ENCODE results near the gene CD70. TPM values are rescaled to one million over a fixed set of nuclear protein-coding genes. Genes with fewer than 3 reads are reported as not detected.

The CD70 gene
- total and polyA plus RNA-seq, 4 experiments from 2014 or later: 1.8 to 3.0 (median 1.9) TPM

DNA sequence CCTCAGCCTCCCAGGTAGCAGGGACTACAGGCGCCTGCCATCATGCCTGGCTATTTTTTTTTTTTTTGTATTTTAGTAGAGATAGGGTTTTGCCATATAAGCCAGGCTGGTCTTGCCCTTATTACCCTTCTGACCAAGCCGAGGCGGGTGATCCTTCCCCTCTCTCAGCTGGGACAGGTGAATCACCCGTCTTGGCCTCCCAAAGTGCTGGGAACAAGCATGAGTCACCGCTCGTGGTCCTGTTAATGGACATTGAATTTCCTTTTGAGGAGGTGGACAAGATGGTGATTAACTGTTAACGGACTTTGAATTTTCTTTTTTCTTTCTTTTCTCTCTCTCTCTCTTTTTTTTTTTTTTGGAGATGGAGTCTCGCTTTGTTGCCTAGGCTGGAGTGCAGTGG lies 10.6 kb downstream of the CD70 start:
- no peaks in the 10 kb centered on the region for H3K9me3 Mint-ChIP-seq
- intact Hi-C loops (cut with micrococcal nuclease): no loop called here
- Histone ChIP-seq H3K27ac (ENCODE audit: low read depth, low read length) (no peak overlapping the region), H3K27me3 (ENCODE audit: insufficient read depth, low read length) (no peaks in the 10 kb centered on the region), H3K9me3 (ENCODE audit: control insufficient read depth in 1 of 2, low read length in 2 of 2) (no peaks in the 10 kb centered on the region), H3K4me1 (ENCODE audit: insufficient read depth, low read length) (peaks cover 9% of the 10 kb centered on the region), H3K36me3 (ENCODE audit: insufficient read depth, low read length) (no peaks in the 10 kb centered on the region), H3K4me3 (ENCODE audit: low read length in 2 of 2) (no peak overlapping the region)
- POLR2A ChIA-PET (ENCODE audit: partially characterized antibody): no interaction called here
- H3K4me3 Mint-ChIP-seq: no peak overlapping the region
- CTCF ChIA-PET (ENCODE audit: partially characterized antibody): no interaction called here
- no peaks in the 10 kb centered on the region for H3K36me3 Mint-ChIP-seq
- peaks cover 0 to 6% (median 3%) of the 10 kb centered on the region in 4 donors for H3K4me1 Mint-ChIP-seq
- DNase-seq: no peak
- H3K27ac Mint-ChIP-seq: no peak overlapping the region
- H3K27me3 Mint-ChIP-seq: peaks cover 0 to 3% of the 10 kb centered on the region in 2 donors

DNA sequence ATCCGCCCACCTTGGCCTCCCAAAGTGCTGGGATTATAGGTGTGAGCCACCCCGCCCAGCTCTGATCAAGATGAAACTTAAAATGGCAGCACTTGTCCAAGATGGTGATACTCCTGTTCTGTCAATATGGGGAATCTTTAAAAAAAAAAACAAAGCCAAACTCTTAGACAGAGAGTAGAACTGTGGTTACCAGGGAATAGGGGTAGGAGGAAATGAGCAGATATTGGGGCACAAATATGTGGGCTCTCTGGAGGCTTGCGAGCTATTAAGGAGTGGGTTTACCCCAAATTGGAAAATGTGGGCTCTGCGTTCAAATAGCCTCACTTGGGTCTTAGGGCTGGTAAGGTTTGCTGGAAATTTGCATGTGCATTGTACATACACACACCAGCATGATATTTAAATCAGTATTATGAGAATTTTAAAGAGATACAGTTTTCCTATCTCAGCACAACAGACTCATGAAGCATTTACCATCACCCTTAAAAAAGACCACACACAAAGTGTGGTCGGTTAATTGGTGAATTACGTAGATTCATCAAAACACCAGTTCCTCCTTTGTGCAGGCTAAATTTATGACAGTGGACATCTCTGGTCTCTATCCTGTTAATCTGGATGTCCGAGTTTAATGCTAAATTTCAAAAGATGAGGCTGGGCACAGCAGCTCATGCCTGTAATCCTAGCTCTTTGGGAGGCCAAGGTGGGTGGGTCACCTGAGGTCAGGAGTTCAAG lies 11.3 kb downstream of the CD70 start:
- no peak for DNase-seq
- no peaks in the 10 kb centered on the region for H3K9me3 ChIP-seq (ENCODE audit: control insufficient read depth in 1 of 2, low read length in 2 of 2)
- Mint-ChIP-seq H3K4me1 (peaks cover 0 to 6% (median 3%) of the 10 kb centered on the region in 4 donors), H3K4me3 (no peak overlapping the region), H3K36me3 (no peaks in the 10 kb centered on the region), H3K9me3 (no peaks in the 10 kb centered on the region), H3K27ac (no peak overlapping the region), H3K27me3 (peaks cover 0 to 3% of the 10 kb centered on the region in 2 donors)
- intact Hi-C loops (cut with micrococcal nuclease): no loop called here
- no peak overlapping the region for H3K4me3 ChIP-seq (ENCODE audit: low read length in 2 of 2)
- POLR2A ChIA-PET (ENCODE audit: partially characterized antibody): no interaction called here
- no peaks in the 10 kb centered on the region for H3K27me3 ChIP-seq (ENCODE audit: insufficient read depth, low read length)
- H3K4me1 ChIP-seq (ENCODE audit: insufficient read depth, low read length): peaks cover 9% of the 10 kb centered on the region
- H3K36me3 ChIP-seq (ENCODE audit: insufficient read depth, low read length): no peaks in the 10 kb centered on the region
- CTCF ChIA-PET (ENCODE audit: partially characterized antibody): no interaction called here
- H3K27ac ChIP-seq (ENCODE audit: low read depth, low read length): no peak overlapping the region

DNA sequence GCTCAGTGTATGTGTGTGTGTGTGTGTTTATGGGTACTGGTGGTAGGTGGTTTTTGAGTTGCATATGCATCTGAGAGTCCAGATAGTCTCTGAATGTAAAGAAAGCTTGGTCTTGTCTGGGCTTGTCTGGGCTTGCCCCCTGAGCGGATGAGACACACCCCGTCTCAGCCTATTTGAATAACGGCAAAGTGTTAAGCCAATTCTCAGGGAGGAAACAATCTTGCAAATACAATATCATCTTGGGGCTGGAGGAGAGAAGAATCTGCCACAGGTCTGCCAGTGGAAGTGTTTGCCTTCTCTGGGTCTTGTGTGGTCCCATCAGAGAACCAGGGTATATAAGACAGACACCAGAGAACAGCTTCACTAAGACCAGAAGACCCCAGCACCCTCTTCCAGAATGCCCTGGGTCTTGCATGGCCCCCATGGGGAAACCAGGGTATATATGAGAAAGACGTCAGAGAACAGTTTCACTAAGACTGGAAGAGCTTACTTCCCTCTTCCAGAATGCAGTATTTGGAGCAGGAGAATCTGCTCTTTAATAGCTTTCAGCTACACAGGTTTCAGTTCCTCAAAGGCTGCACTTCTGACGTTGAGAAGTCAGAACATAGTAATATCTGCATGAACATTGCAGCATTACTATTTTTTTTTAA lies 13.3 kb downstream of the CD70 start:
- no peak for DNase-seq
- H3K27ac Mint-ChIP-seq: no peak overlapping the region
- ChIA-PET POLR2A (ENCODE audit: partially characterized antibody) (no interaction called here), CTCF (ENCODE audit: partially characterized antibody) (no interaction called here)
- no peak overlapping the region for H3K4me3 ChIP-seq (ENCODE audit: low read length in 2 of 2)
- H3K4me1 Mint-ChIP-seq: peaks cover 0 to 6% (median 3%) of the 10 kb centered on the region in 4 donors
- no peaks in the 10 kb centered on the region for H3K9me3 Mint-ChIP-seq
- no peak overlapping the region for H3K27ac ChIP-seq (ENCODE audit: low read depth, low read length)
- no peak overlapping the region for H3K4me3 Mint-ChIP-seq
- peaks cover 9% of the 10 kb centered on the region for H3K4me1 ChIP-seq (ENCODE audit: insufficient read depth, low read length)
- no peaks in the 10 kb centered on the region for H3K27me3 ChIP-seq (ENCODE audit: insufficient read depth, low read length)
- H3K9me3 ChIP-seq (ENCODE audit: control insufficient read depth in 1 of 2, low read length in 2 of 2): no peaks in the 10 kb centered on the region
- no peaks in the 10 kb centered on the region for H3K36me3 Mint-ChIP-seq
- peaks cover 0 to 3% of the 10 kb centered on the region in 2 donors for H3K27me3 Mint-ChIP-seq
- no peaks in the 10 kb centered on the region for H3K36me3 ChIP-seq (ENCODE audit: insufficient read depth, low read length)
- intact Hi-C loops (cut with micrococcal nuclease): no loop called here

DNA sequence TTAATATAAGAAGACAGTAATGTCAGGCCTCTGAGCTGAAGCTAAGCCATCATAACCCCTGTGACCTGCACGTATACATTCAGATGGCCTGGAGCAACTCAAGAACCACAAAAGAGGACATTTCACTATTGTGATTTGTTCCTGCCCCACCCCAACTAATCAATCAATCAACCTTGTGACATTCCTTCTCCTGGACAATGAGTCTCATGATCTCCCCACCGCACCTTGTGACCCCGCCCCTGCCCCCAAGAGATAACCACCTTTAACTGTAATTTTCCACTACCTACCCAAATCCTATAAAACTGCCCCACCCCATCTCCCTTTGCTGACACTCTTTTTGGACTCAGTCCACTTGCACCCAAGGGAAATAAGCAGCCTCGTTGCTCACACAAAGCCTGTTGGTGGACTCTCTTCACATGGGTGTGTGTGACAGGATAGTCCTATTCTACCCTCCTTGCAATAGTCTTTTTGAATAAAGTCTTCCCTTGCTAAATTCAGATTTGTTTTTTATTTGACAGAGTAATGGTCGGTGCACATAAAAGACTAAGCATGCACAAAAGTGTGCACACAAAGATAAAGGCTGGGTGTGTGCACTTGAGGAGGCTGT lies 14.0 kb downstream of the CD70 start:
- intact Hi-C loops (cut with micrococcal nuclease): no loop called here

DNA sequence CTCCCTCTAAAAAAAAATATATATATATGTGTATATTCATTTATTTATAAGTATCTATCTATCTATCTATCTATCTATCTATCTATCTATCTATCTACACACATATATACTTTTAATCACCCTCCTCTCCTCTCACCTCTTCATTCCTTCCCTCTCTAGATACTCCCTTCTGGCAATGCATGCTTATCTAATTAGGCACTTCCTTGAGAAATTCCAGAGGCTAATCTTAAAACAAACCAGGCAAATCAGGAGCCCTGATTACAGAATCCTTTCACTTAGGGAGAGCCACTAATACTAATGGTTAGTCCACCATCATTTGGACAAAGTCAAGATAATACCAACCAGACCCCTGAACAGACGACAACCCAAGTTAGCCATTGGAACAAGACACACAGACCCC lies 17.6 kb downstream of the CD70 start:
- H3K9me3 Mint-ChIP-seq: peaks cover 0 to 8% (median 5%) of the 10 kb centered on the region in 8 donors
- ChIA-PET POLR2A (ENCODE audit: partially characterized antibody) (no interaction called here), CTCF (ENCODE audit: partially characterized antibody) (no interaction called here)
- no peak for DNase-seq
- Histone ChIP-seq H3K36me3 (ENCODE audit: insufficient read depth, low read length) (no peaks in the 10 kb centered on the region), H3K4me3 (ENCODE audit: low read length in 2 of 2) (no peak overlapping the region), H3K27ac (ENCODE audit: low read depth, low read length) (no peak overlapping the region), H3K9me3 (ENCODE audit: control insufficient read depth in 1 of 2, low read length in 2 of 2) (no peaks in the 10 kb centered on the region), H3K4me1 (ENCODE audit: insufficient read depth, low read length) (peaks cover 9% of the 10 kb centered on the region), H3K27me3 (ENCODE audit: insufficient read depth, low read length) (no peaks in the 10 kb centered on the region)
- peaks cover 0 to 4% (median 3%) of the 10 kb centered on the region in 4 donors for H3K4me1 Mint-ChIP-seq
- peaks cover 9 to 13% of the 10 kb centered on the region in 2 donors for H3K27me3 Mint-ChIP-seq
- no peak overlapping the region for H3K27ac Mint-ChIP-seq
- H3K4me3 Mint-ChIP-seq: no peak overlapping the region
- intact Hi-C loops (cut with micrococcal nuclease): no loop called here
- no peaks in the 10 kb centered on the region for H3K36me3 Mint-ChIP-seq

More for the DNA sequence above, 14.0 kb downstream of the CD70 start:
- Mint-ChIP-seq H3K27ac (no peak overlapping the region), H3K27me3 (peaks cover 3 to 7% of the 10 kb centered on the region in 2 donors), H3K36me3 (no peaks in the 10 kb centered on the region), H3K4me3 (no peak overlapping the region), H3K9me3 (peaks cover 0 to 1% (median 0%) of the 10 kb centered on the region in 8 donors), H3K4me1 (peaks cover 0 to 6% (median 3%) of the 10 kb centered on the region in 4 donors)
- no peak for DNase-seq
- H3K36me3 ChIP-seq (ENCODE audit: insufficient read depth, low read length): no peaks in the 10 kb centered on the region
- ChIA-PET CTCF (ENCODE audit: partially characterized antibody) (no interaction called here), POLR2A (ENCODE audit: partially characterized antibody) (no interaction called here)
- H3K27ac ChIP-seq (ENCODE audit: low read depth, low read length): no peak overlapping the region
- H3K4me3 ChIP-seq (ENCODE audit: low read length in 2 of 2): no peak overlapping the region
- H3K27me3 ChIP-seq (ENCODE audit: insufficient read depth, low read length): no peaks in the 10 kb centered on the region
- peaks cover 9% of the 10 kb centered on the region for H3K4me1 ChIP-seq (ENCODE audit: insufficient read depth, low read length)
- H3K9me3 ChIP-seq (ENCODE audit: control insufficient read depth in 1 of 2, low read length in 2 of 2): no peaks in the 10 kb centered on the region

DNA sequence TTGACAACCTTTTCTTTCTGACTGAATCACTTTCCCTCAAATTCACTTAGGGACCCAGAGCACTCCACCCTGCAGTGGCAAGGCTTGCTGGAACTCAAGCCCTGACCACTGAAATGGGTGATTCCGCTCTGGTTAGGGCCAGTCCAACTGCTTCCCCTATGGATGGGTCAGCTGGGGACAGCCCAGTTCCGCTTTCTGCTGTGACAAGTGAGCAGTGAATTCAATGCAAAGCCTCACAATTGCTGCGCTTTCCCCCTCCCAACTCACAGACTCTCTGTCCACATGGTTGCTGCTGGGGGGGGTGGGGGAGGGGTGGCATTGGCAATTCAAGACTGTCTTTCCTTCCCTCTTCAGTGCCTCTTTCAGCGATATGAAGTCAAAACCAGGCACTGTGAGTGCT lies 18.7 kb downstream of the CD70 start:
- Histone ChIP-seq H3K9me3 (ENCODE audit: control insufficient read depth in 1 of 2, low read length in 2 of 2) (no peaks in the 10 kb centered on the region), H3K4me3 (ENCODE audit: low read length in 2 of 2) (no peak overlapping the region), H3K27me3 (ENCODE audit: insufficient read depth, low read length) (no peaks in the 10 kb centered on the region), H3K27ac (ENCODE audit: low read depth, low read length) (no peak overlapping the region), H3K4me1 (ENCODE audit: insufficient read depth, low read length) (peaks cover 2% of the 10 kb centered on the region), H3K36me3 (ENCODE audit: insufficient read depth, low read length) (no peaks in the 10 kb centered on the region)
- Mint-ChIP-seq H3K4me1 (no peaks in the 10 kb centered on the region), H3K27me3 (peaks cover 9 to 18% of the 10 kb centered on the region in 2 donors), H3K4me3 (no peak overlapping the region), H3K27ac (no peak overlapping the region), H3K36me3 (no peaks in the 10 kb centered on the region), H3K9me3 (peaks cover 0 to 8% (median 5%) of the 10 kb centered on the region in 8 donors)
- no peak for DNase-seq
- intact Hi-C loops (cut with micrococcal nuclease): no loop called here
- ChIA-PET POLR2A (ENCODE audit: partially characterized antibody) (no interaction called here), CTCF (ENCODE audit: partially characterized antibody) (no interaction called here)

DNA sequence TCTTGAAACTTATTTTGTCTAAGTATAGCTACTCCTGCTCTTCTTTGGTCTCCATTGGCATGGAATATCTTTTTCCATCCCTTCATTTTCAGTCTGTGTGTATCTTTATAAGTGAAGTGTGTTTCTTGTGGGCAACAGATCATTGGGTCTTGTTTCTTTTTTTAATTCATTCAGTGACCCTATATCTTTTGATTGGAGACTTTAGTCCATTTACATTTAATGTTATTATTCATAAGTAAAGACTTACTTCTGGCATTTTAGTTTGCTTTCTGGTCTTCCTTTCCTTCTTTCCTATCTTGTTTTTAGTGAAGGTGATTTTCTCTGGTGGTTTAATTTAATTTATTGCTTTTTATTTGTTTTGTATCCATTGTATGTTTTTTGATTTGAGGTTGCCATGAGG lies 19.8 kb downstream of the CD70 start:
- Histone ChIP-seq H3K4me3 (ENCODE audit: low read length in 2 of 2) (no peak overlapping the region), H3K27ac (ENCODE audit: low read depth, low read length) (no peak overlapping the region), H3K4me1 (ENCODE audit: insufficient read depth, low read length) (no peaks in the 10 kb centered on the region), H3K27me3 (ENCODE audit: insufficient read depth, low read length) (no peaks in the 10 kb centered on the region), H3K9me3 (ENCODE audit: control insufficient read depth in 1 of 2, low read length in 2 of 2) (no peaks in the 10 kb centered on the region), H3K36me3 (ENCODE audit: insufficient read depth, low read length) (no peaks in the 10 kb centered on the region)
- POLR2A ChIA-PET (ENCODE audit: partially characterized antibody): interaction anchor here (0.9 kb wide), 1 partner anchor 31 kb away, joined by 3 read pairs; no protein-coding TSS in a partner anchor
- H3K27me3 Mint-ChIP-seq: peaks cover 9 to 18% of the 10 kb centered on the region in 2 donors
- no peaks in the 10 kb centered on the region for H3K4me1 Mint-ChIP-seq
- peaks cover 0 to 15% (median 7%) of the 10 kb centered on the region in 8 donors for H3K9me3 Mint-ChIP-seq
- H3K27ac Mint-ChIP-seq: no peak overlapping the region
- CTCF ChIA-PET (ENCODE audit: partially characterized antibody): interaction anchor here (1.1 kb wide), 1 partner anchor 37 kb away, joined by 3 read pairs; no protein-coding TSS in a partner anchor
- no peak for DNase-seq
- no peaks in the 10 kb centered on the region for H3K36me3 Mint-ChIP-seq
- H3K4me3 Mint-ChIP-seq: no peak overlapping the region
- intact Hi-C loops (cut with micrococcal nuclease): no loop called here
